IgD-negative memory B cell (primary cell): ENCODE measurements around the gene CIZ1. TPM values are rescaled to one million over a fixed set of nuclear protein-coding genes. Genes with fewer than 3 reads are reported as not detected.

Source experiments
- H3K27ac Mint-ChIP-seq, 3 donors: one replicate each; pipeline ENCODE4 v1.8.0; 2020 to 2022; ENCODE audit warnings: mild to moderate bottlenecking in 3 of 3, mixed read lengths in 3 of 3, moderate library complexity in 1 of 3
- H3K27me3 Mint-ChIP-seq: one replicate; pipeline ENCODE4 v1.8.0; 2021; ENCODE audit warnings: mixed read lengths
- H3K36me3 Mint-ChIP-seq: one replicate; pipeline ENCODE4 v1.8.0; 2020; ENCODE audit warnings: mild to moderate bottlenecking, mixed read lengths
- H3K4me1 Mint-ChIP-seq, 3 donors: one replicate each; pipeline ENCODE4 v1.8.0; 2020 to 2022; ENCODE audit warnings: mixed read lengths in 3 of 3, mild to moderate bottlenecking in 1 of 3
- H3K4me3 Mint-ChIP-seq, 4 donors: one replicate each; pipeline ENCODE4 v1.8.0; 2020 to 2022; ENCODE audit warnings: mild to moderate bottlenecking in 4 of 4, mixed read lengths in 4 of 4, moderate library complexity in 3 of 4
- H3K9me3 Mint-ChIP-seq, 3 donors: one replicate each; pipeline ENCODE4 v1.8.0; 2020 to 2021; ENCODE audit warnings: mixed read lengths in 3 of 3, mild to moderate bottlenecking in 1 of 3
- polyA plus RNA-seq: library from polyadenylated mRNA; unstranded; fragments of 300-500 nt; fragmentation: Illumina TruSeq; gene quantifications from one replicate; pipeline ENCODE4 v1.2.3, GENCODE V29; 2021

Gene CIZ1
- polyA plus RNA-seq, 1 donor from 2014 or later, result 37.0 TPM

GRCh38 chr9:128125580-128126354, 65.6 kb downstream of the CIZ1 start:
- Mint-ChIP-seq H3K27me3 (no peaks in the 10 kb centered on the region), H3K27ac (peak overlapping the region; percentile 85 to 100 (median 86)), H3K4me1 (peaks cover 23 to 30% (median 24%) of the 10 kb centered on the region in 3 donors), H3K9me3 (no peaks in the 10 kb centered on the region), H3K4me3 (peak overlapping the region; percentile 83 to 93 (median 92)), H3K36me3 (no peaks in the 10 kb centered on the region)

- H3K9me3 Mint-ChIP-seq, result no peaks in the 10 kb centered on the region
- no peaks in the 10 kb centered on the region for H3K27me3 Mint-ChIP-seq
- peak overlapping the region in 2 of 3 donors; percentile 63 to 100 for H3K27ac Mint-ChIP-seq
- peaks cover 23 to 30% (median 24%) of the 10 kb centered on the region in 3 donors for H3K4me1 Mint-ChIP-seq
- no peaks in the 10 kb centered on the region for H3K36me3 Mint-ChIP-seq
- H3K4me3 Mint-ChIP-seq, result peak overlapping the region; percentile 81 to 93 (median 87)
These were observed 66.3 kb downstream of the CIZ1 start for GRCh38 chr9:128124873-128125579.

DNA sequence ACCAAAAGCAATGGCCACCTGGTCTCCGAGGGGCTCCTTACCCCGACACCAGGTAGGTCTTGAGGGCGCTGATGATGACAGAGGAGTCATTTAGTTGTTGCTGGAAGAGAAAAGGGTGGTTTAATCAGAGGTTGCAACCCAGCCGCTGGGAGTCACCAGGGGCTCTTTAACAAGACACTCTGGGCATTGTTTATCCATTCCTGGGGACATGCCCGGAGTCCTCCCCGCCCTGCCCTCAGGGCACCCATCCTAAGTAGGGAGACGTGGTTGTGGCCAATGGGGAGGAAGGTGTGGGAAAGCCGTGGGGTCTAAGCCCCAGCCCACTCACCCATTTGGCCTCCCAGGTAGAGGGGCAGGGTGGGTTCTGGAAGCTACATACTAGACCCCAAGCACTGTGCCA, 66.9 kb downstream of the CIZ1 start:
- peak overlapping the region in 3 of 4 donors; percentile 26 to 91 (median 83) for H3K4me3 Mint-ChIP-seq
- H3K36me3 Mint-ChIP-seq, result no peaks in the 10 kb centered on the region
- H3K4me1 Mint-ChIP-seq, result peaks cover 21 to 29% (median 22%) of the 10 kb centered on the region in 3 donors
- peak overlapping the region in 2 of 3 donors; percentile 63 to 100 for H3K27ac Mint-ChIP-seq
- H3K27me3 Mint-ChIP-seq, result no peaks in the 10 kb centered on the region
- no peaks in the 10 kb centered on the region for H3K9me3 Mint-ChIP-seq

DNA sequence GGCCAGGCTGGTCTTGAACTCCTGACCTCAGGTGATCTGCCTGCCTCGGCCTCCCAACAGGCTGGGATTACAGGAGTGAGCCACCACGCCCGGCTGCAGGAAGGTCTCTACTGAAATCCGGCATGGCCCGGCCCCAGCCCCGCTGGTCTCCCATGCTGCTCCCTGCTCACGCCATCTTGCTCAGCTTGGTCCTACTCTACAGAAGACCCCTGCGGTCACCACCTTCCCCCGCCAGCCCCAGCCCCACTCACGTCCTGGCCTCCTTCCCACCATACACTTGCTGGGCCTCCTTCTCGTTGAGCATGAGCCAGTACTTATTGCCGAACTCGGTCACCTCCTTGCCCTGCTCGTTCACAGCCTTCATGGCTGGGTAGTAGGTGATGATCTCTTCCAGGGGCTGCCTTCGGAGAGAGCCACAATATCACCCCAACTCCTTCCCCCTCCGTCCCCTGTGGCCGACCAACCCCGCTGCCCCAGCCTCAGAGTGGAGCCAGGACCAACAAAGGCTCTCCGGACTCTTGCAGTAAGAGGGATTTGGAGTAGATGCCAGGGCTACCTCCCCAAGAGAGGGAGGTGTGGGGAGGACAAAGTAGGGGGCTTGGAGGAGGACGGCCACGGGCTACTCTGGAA, 67.8 kb downstream of the CIZ1 start:
- H3K4me3 Mint-ChIP-seq, result peak overlapping the region in 1 of 4 donors; percentile 27
- H3K27ac Mint-ChIP-seq, result no peak overlapping the region
- H3K4me1 Mint-ChIP-seq, result peaks cover 17 to 23% (median 18%) of the 10 kb centered on the region in 3 donors
- H3K9me3 Mint-ChIP-seq, result no peaks in the 10 kb centered on the region
- H3K36me3 Mint-ChIP-seq, result no peaks in the 10 kb centered on the region
- no peaks in the 10 kb centered on the region for H3K27me3 Mint-ChIP-seq

- H3K4me1 Mint-ChIP-seq, result peaks cover 17 to 19% (median 18%) of the 10 kb centered on the region in 3 donors
These were observed 68.6 kb downstream of the CIZ1 start for GRCh38 chr9:128122809-128123175.

DNA sequence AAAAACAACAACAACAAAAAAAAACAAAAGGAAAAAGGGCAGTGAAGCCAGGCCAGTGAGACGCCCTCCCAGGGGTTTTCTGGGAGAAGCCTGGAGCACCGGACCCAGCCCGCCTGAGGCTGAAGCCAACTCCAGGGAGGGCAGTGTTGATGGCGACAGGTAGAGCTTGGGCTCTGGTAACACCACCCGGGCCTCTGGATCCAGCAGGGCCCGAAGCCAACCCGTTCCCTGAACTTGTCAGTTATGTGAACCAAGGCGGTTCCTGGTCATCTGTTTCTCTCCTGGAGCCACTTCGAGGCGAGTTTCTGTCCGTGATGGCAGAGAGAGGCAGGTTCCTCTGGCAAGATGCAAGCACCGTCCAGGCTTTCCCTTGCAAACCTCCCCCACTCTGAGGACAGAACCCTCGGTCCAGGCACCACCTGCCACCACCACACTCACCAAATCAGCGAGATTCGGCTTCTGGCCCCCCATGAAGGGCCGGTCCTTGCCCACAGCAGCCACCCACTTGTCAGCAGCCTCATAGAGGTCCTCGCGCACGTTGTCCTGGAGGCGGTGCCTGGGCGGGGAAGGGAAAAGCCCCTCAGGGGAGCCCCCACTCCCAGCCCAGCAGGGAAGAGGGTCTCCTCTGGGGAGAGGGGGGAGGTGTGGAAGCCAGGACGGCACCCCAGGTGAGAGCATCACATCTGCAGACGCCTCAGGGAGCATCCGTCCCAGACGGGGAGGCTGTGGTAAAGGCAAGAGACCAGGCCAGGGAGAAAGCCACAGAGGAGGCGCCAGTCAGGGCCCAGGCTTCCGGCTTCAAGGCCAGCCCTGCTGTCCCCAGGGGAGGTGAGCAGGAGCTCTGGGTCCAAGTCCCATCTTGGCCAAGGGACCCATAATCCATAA, 69.2 kb downstream of the CIZ1 start:
- no peaks in the 10 kb centered on the region for H3K36me3 Mint-ChIP-seq
- H3K4me3 Mint-ChIP-seq, result no peak overlapping the region
- no peaks in the 10 kb centered on the region for H3K27me3 Mint-ChIP-seq
- peaks cover 20 to 22% (median 21%) of the 10 kb centered on the region in 3 donors for H3K4me1 Mint-ChIP-seq
- H3K27ac Mint-ChIP-seq, result no peak overlapping the region
- no peaks in the 10 kb centered on the region for H3K9me3 Mint-ChIP-seq

More at GRCh38 chr9:128122809-128123175, 68.6 kb downstream of the CIZ1 start:
- Mint-ChIP-seq H3K4me3 (peak overlapping the region in 1 of 4 donors; percentile 49), H3K27ac (no peak overlapping the region), H3K36me3 (no peaks in the 10 kb centered on the region), H3K9me3 (no peaks in the 10 kb centered on the region), H3K27me3 (no peaks in the 10 kb centered on the region)

DNA sequence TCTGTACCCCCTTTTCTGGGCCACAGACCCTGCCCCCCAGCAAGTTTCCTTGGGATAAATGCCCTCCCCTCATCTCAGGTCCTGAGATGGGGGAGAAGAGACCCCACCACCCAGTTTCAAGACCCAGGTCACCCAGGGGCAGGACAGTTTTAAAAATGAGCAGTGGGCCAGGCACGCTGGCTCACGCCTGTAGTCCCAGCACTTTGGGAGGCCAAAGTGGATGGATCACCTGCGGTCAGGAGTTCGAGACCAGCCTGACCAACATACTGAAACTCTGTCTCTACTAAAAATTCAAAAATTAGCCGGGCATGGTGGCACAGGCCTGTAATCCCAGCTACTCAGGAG, 69.9 kb downstream of the CIZ1 start:
- Mint-ChIP-seq H3K27ac (no peak overlapping the region), H3K27me3 (no peaks in the 10 kb centered on the region), H3K9me3 (no peaks in the 10 kb centered on the region), H3K36me3 (no peaks in the 10 kb centered on the region), H3K4me1 (peaks cover 20 to 22% (median 21%) of the 10 kb centered on the region in 3 donors), H3K4me3 (no peak overlapping the region)

DNA sequence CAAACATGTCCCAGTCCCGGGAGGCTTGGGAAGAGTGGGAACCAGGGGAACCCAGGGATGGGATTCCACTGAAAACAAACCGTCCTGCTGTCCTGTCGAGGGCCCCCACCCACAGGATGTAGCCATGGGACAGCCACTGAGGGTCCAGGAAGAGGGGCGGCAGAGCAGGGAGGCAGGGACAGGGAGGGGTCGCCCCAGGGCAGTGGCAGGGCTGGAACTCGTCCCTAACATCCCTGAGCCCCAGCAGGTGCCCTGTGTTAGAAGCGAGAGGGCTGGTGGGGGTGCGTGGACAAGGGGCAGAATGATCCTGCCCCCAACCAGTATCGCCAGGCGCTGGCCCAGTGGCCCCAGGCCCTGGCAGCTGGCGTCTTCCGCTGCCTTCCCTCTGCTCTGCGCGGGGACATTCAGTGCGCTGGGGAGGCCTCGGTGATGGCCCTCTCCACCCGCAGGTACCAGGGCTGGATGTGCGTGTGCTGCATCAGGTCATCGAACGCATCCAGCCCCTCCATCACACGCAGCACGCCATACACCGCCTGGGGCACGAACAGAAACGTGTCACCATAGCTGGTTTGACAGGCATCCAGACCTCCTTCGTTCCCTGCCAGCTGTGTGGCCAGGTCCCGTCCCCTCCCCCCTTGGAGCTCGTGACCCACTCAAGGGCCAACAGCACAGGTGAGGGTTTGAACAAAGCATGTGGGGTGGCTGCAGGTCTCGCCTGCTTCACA, 70.5 kb downstream of the CIZ1 start:
- H3K27me3 Mint-ChIP-seq, result no peaks in the 10 kb centered on the region
- peaks cover 17 to 19% (median 18%) of the 10 kb centered on the region in 3 donors for H3K4me1 Mint-ChIP-seq
- H3K27ac Mint-ChIP-seq, result no peak overlapping the region
- H3K36me3 Mint-ChIP-seq, result no peaks in the 10 kb centered on the region
- no peak overlapping the region for H3K4me3 Mint-ChIP-seq
- H3K9me3 Mint-ChIP-seq, result no peaks in the 10 kb centered on the region

DNA sequence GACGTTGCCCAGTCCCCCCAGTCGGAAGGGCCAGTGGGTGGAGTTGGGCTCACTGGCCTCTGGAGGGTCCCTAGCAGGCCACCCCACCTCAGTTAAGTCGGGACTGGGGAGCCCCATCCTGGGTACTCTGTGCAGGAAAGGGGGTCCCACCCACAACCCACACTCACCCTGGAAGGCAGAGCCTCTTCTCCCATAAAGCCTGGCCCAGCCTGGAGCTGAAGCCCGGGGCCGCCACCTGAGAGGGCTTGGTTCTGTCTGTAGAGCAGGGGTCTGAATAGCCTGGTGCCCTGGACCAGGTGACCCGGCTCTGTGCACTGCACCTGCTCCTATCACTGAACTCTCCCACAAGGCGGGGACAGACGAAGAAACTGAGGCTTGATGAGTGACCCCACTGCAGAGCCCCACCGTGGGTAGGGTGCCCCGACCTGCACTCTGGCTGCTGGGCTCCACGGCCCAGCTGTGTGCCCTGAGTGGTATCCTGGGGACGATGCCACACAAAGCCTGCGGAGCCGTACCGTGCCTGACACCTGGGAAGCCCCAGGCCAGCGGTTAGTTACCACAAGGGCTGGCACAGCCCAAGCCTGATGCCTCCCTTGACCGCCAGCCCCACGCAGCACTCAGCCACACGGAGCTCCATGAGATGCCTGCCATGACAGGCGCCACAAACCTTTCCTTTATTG, 71.2 kb downstream of the CIZ1 start:
- Mint-ChIP-seq H3K27ac (no peak overlapping the region), H3K4me3 (peak overlapping the region in 1 of 4 donors; percentile 38), H3K4me1 (peaks cover 16 to 20% (median 16%) of the 10 kb centered on the region in 3 donors), H3K36me3 (no peaks in the 10 kb centered on the region), H3K9me3 (no peaks in the 10 kb centered on the region), H3K27me3 (no peaks in the 10 kb centered on the region)

- Mint-ChIP-seq H3K4me1 (peaks cover 13 to 15% (median 14%) of the 10 kb centered on the region in 3 donors), H3K27me3 (no peaks in the 10 kb centered on the region), H3K9me3 (no peaks in the 10 kb centered on the region), H3K27ac (peak overlapping the region in 1 of 3 donors; percentile 77), H3K4me3 (no peak overlapping the region), H3K36me3 (no peaks in the 10 kb centered on the region)
These were observed 72.3 kb downstream of the CIZ1 start for GRCh38 chr9:128118971-128119665.

DNA sequence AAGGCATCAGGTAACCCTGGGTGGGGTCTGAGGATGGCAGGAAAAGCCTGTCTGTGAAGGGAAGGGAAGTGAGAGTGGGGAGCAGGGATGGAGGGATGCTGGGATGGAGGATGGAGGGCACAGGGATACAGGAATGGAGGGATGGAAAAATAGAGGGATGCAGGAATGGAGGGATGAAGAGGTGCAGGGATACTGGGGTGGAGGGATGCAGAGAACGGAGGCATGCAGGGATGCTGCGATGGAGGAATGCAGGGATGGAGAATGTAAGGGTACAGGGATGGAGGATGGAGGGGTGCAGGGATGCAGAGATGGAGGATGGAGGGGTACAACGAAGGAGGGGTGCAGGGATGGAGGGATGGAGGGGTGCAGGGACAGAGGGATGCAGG, 72.9 kb downstream of the CIZ1 start:
- Mint-ChIP-seq H3K27ac (peak overlapping the region in 1 of 3 donors; percentile 77), H3K36me3 (no peaks in the 10 kb centered on the region), H3K9me3 (no peaks in the 10 kb centered on the region), H3K4me3 (no peak overlapping the region), H3K27me3 (no peaks in the 10 kb centered on the region), H3K4me1 (peaks cover 12 to 15% (median 14%) of the 10 kb centered on the region in 3 donors)

GRCh38 chr9:128117613-128118471, 73.5 kb downstream of the CIZ1 start:
- Mint-ChIP-seq H3K4me1 (peaks cover 12 to 15% (median 14%) of the 10 kb centered on the region in 3 donors), H3K27me3 (no peaks in the 10 kb centered on the region), H3K4me3 (peak overlapping the region in 2 of 4 donors; percentile 32 to 46), H3K36me3 (no peaks in the 10 kb centered on the region), H3K9me3 (no peaks in the 10 kb centered on the region), H3K27ac (peak overlapping the region; percentile 50 to 95 (median 63))
